Measurements from ENCODE around the gene BGLAP.

The BGLAP gene

GRCh38 chr1:156226782-156227181, 15.2 kb upstream of the BGLAP start:
- no peak overlapping the region for H3K4me3 ChIP-seq (ENCODE audit: low read depth, low read length)
- DNase-seq (ENCODE audit: low read depth), result no peak
- TF ChIP-seq, protein P1, sequence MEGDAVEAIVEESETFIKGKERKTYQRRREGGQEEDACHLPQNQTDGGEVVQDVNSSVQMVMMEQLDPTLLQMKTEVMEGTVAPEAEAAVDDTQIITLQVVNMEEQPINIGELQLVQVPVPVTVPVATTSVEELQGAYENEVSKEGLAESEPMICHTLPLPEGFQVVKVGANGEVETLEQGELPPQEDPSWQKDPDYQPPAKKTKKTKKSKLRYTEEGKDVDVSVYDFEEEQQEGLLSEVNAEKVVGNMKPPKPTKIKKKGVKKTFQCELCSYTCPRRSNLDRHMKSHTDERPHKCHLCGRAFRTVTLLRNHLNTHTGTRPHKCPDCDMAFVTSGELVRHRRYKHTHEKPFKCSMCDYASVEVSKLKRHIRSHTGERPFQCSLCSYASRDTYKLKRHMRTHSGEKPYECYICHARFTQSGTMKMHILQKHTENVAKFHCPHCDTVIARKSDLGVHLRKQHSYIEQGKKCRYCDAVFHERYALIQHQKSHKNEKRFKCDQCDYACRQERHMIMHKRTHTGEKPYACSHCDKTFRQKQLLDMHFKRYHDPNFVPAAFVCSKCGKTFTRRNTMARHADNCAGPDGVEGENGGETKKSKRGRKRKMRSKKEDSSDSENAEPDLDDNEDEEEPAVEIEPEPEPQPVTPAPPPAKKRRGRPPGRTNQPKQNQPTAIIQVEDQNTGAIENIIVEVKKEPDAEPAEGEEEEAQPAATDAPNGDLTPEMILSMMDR (IDR thresholded peaks at IDR 0.05; ENCODE audit: low read depth, low read length), result no peak
- TF ChIP-seq MYC (IDR thresholded peaks at IDR 0.05; ENCODE audit: low read depth, low read length), result no peak

GRCh38 chr1:156228501-156228900, 13.5 kb upstream of the BGLAP start:
- no peak for TF ChIP-seq MAX (IDR thresholded peaks at IDR 0.05; ENCODE audit: low read depth, low read length)
- TF ChIP-seq, protein P1 (IDR thresholded peaks at IDR 0.05; ENCODE audit: low read depth, low read length), result no peak
- TF ChIP-seq POLR2A (IDR thresholded peaks at IDR 0.05; ENCODE audit: extremely low read depth, insufficient read length), result no peak
- no peak for TF ChIP-seq MYC (IDR thresholded peaks at IDR 0.05; ENCODE audit: low read depth, low read length)
- DNase-seq (ENCODE audit: low read depth), result no peak
- no peak overlapping the region for H3K4me3 ChIP-seq (ENCODE audit: low read depth, low read length)

- H3K4me3 ChIP-seq (ENCODE audit: low read depth, low read length), result no peak overlapping the region
- TF ChIP-seq MAX (IDR thresholded peaks at IDR 0.05; ENCODE audit: low read depth, low read length), result no peak
- no peak for DNase-seq (ENCODE audit: low read depth)
Measured at GRCh38 chr1:156229809-156230472, 12.0 kb upstream of the BGLAP start.

DNA sequence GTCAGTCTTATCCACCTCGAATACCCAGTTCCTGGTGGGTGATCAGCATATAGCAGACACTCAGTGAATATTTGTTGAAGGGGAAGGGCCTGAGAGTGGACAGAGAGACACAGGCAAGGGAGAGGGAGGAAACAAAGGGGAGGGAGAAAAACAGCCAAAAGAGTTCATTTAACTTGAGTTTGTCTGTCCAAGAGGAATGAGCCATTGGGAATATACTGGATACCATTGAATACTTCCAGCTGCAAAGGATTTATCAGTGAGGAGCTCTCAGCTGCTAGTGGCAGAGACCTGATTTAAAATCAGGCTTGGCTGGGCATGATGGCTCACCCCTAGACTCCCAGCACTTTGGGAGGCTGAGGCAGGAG, 11.5 kb upstream of the BGLAP start:
- TF ChIP-seq MYC (IDR thresholded peaks at IDR 0.05; ENCODE audit: low read depth, low read length) (no peak), MAX (IDR thresholded peaks at IDR 0.05; ENCODE audit: low read depth, low read length) (no peak), POLR2A (IDR thresholded peaks at IDR 0.05; ENCODE audit: extremely low read depth, insufficient read length) (no peak)
- TF ChIP-seq, protein P1 (IDR thresholded peaks at IDR 0.05; ENCODE audit: low read depth, low read length), result no peak
- no peak for DNase-seq (ENCODE audit: low read depth)
- H3K4me3 ChIP-seq (ENCODE audit: low read depth, low read length), result no peak overlapping the region

DNA sequence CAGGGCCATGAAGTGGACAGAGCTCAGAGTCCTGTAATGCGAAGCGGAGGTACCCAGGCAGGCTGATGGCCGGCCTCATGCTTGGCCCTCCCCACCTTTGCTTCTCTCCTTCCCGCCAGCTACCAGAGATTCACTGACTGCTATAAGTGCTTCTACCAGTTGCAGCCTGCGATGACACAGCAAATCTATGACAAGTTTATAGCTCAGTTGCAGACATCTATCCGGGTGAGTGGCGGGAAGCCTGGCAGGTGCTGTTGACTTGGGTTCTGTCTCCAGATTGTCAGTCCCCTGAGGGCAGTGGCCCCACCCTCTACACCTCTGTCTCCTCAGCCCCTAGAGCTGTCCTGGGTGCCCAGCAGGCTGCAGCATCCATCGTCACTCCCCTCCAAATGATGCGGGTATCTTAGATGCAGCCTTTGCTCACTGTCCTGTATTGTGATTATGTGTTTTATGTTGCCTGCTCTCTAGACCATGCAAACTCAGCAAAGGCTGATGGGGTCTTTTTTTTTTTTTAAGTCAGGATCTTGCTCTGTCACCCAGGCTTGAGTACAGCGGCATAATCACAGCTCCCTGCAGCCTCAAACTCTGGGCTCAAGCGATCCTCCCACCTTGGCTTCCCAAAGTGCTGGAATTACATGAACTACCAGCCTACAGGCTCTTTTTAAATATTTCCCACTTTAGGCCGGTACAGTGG, 9.6 kb upstream of the BGLAP start:
- TF ChIP-seq MAX (IDR thresholded peaks at IDR 0.05; ENCODE audit: low read depth, low read length) (no peak), POLR2A (IDR thresholded peaks at IDR 0.05; ENCODE audit: extremely low read depth, insufficient read length) (no peak), MYC (IDR thresholded peaks at IDR 0.05; ENCODE audit: low read depth, low read length) (no peak)
- TF ChIP-seq, protein P1 (IDR thresholded peaks at IDR 0.05; ENCODE audit: low read depth, low read length), result no peak
- no peak overlapping the region for H3K4me3 ChIP-seq (ENCODE audit: low read depth, low read length)
- peak; percentile 33 for DNase-seq (ENCODE audit: low read depth)

- no peak for DNase-seq (ENCODE audit: low read depth)
- no peak for TF ChIP-seq MAX (IDR thresholded peaks at IDR 0.05; ENCODE audit: low read depth, low read length)
- TF ChIP-seq POLR2A (IDR thresholded peaks at IDR 0.05; ENCODE audit: extremely low read depth, insufficient read length), result no peak
- TF ChIP-seq, protein P1 (IDR thresholded peaks at IDR 0.05; ENCODE audit: low read depth, low read length), result no peak
- no peak for TF ChIP-seq MYC (IDR thresholded peaks at IDR 0.05; ENCODE audit: low read depth, low read length)
- H3K4me3 ChIP-seq (ENCODE audit: low read depth, low read length), result no peak overlapping the region
Measured at GRCh38 chr1:156233426-156234127, 8.4 kb upstream of the BGLAP start.
